Stimulated activated CD8-positive, alpha-beta memory T cell treated with anti-CD3 and anti-CD28 coated beads, Interleukin-2, amount 100 ng/mL, for 48 hours (primary cell): ENCODE data around the gene CELSR1.

Experiments
- DNase-seq, 2 donors: peaks; one replicate each; pipeline ENCODE4 v3.0.0-alpha.2; 2020; ENCODE audit warnings: low read depth in 2 of 2

CELSR1 gene

DNA sequence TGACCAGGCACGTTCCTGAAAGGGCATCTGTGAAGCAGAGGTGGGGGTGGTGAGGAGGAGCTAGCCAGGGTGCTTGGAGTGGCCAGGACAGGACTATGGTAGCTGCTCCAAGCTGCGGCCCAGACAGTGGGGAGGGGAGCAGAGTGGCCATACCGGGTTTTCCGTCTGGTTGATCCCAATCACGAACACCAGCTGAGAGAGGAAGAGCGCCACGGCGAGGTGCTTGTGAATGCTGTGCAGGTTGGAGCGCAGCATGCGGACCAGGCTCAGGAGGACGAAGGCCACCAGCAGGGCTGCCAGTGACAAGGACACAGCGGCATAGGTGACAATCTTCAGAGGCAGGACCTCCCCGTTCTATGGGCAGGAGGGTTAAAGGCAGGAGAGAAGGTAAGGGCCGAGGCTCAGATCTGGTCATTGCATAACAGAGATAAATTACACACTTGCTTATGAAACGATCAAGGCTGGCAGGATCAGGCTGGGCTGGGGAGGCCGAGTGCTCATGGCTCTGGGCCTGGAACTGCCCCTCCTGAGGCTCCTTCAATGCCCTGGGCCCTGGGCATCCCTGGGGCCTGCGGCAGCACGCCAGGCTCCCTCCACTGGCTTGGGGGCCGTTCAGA lies 160.4 kb downstream of the CELSR1 start:
- DNase-seq: no peak

DNA sequence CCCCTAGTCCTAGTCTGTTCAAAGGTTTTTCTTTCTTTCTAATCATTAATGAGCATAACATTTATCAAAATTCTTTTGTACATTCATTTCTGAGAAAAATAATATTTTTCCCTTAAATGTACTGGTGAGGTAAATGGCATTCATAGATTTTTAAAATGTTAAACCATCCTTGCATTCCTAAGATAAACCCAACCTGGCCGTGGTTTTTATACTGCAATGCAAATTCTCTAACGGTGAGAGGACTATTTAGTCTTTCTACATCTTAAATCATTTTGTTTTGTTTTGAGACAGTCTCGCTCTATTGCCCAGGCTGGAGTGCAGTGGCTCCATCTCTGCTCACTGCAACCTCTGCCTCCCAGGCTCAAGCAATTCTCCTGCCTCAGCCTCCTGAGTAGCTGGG lies 161.3 kb downstream of the CELSR1 start:
- no peak for DNase-seq

DNA sequence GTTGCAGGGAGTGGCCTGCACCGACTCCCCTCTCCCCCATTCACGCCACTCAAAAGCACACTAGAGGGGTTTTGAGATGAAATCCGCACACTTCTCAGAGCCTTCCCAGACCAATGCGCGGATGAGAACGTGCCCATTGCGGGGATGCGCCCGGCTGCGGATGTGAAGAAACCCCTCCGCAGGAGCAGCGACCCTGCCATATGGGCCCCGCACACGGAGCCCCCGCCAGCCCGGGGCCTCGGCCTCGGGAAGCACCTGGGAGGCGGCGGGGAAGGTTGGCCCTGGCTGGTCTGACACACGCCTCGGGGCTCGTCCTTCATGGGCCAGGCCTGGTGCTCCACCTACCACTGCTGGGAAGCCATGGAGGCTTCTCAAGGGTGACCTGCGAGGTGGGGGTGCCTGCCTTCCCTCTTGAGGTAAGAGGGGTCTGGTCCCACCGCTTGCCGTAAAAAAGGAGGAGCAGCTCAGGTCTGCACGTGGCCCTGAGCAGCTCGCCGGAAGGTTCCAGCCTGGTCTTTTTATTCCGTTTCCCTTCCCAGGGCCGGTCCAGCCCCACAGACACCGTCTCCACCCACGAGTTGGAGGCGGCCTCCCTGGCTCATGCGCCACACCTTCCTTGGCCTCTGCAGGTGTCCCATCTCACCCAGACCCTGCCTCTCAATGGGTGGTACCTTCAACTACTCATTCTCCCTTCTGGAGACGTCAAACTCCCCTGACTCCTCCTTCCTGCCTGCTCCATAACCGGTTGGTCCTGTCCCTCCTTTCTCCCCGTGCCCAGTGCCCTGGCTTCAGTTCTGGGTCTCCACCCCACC lies 162.6 kb downstream of the CELSR1 start:
- DNase-seq: no peak

DNA sequence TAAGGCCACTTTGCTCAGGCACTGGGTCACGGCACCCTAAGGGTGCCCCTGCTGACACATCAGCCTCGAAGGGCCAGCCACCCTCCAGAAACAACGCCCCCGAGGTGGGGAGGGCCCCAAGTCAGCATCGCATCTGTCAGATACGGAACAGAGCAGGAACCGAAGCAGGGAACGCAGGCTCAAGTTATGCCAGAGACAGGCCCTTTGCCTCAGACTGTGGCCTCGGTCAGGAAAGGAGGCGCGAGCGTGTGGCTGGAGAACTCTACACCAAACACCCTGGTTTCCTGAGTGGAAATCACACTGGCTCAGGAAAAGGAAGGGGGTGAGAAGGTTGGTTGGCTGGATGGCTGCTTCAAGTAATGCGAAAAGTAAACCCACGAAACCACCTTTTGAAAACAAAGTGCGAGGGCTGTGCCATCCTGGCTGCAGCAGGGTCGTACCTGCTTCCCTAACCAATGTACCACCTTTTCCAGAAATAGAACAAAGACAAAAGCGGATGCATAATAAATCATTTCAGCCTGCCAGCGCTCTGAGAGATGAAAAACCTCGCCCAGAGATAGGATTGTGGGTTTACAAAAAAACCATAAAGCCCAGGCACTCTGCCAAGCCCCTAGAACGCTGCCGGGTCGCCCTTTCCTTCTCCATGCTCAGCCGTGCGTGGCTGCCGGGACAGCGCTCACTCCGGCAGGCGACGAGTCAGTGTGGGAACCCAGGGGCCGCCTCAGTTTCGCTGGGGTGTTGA lies 163.3 kb downstream of the CELSR1 start:
- DNase-seq: peak; percentile 8 to 24

DNA sequence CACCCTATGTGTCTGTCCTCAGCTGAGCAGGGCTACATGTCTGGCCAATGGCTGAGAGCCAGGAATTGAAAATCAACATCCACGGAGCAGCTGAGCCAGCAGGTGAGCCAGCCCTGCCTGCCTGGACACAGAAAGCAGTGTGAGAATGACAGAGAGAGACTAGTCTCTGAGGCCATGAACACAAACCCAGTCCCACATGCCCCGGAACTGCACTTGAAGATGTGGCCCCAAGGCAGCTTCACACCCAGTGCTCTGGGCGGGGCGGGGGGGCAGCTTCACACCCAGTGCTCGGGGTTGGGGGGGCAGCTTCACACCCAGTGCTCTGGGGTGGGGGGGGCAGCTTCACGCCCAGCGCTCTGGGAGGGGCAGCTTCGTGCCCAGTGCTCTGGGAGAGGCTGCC lies 164.3 kb downstream of the CELSR1 start:
- DNase-seq: no peak

DNA sequence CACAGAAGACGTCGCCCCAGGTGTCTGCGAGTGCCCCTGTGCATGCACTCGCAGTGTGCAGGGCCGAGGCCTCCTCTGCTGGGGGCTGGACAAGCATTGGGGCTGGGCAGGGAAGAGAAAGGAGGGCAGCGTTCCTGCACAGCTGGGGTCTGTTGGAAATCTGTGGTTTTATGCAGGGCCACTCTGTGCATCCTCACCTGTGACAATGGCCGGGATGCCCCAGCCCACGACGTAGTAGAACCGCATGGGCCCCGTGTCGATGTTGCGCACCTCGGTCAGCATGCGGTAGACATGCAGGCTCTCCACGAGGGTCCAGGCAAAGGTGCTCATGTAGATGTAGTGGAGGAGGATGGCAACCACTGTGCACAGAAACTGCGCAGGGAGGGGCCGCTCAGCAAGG lies 164.7 kb downstream of the CELSR1 start:
- no peak for DNase-seq

DNA sequence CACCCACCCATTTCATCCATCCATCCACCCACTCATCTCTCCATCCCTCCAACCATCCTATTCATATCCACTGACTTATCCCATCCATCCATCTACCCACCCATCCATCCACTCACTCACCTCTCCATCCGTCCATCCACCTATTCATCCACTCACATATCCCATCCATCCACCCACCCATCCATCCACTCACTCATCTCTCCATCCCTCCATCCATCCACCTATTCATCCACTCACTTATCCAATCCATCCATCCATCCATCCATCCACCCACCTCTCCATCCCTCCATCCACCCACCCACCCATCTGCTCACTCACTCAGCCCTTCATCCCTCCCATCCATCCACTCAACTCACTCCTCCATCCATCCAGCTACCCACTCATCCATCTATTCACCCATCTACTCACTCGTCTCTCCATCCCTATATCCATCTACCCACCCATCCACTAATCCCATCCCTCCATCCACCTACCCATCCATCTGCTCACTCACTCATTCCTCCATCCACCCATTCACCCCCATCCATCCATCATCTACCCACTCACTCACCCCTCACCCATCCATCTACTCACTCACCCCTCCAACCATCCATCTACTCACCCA lies 165.7 kb downstream of the CELSR1 start:
- DNase-seq: no peak

DNA sequence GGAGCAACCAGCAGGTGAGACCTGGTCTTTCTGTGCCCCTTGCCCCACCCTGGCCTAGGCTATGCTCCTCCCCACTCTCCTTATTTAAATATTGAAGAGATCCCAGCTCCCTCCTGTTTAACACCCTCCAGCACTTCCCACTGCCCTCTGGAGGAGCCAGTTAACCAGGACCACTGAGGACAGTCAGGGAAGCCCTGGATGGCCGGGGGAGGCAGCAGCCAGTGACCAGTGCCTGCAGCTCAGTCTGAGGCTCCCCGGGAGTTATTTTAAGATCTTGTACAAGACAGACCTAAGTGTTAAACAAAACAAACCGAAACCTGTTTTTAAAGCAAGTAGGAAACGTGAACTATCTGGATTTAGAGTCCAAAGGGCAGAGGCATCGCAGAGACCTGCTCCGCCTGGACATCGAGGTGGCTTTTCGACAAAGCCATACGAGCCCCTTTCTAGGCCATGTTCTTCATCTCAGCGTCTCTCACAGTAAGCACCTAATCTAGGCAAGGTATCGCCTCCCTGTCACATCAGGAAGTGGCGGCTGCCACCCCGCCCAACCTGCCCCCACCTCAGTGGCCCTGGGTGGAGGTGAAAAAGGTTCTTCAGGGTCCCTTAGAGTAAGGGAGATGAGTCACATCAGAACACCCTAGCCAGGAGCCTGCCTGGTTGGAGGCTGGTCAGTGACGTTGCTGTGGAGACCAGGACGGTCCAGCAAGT lies 166.7 kb downstream of the CELSR1 start:
- DNase-seq: no peak

DNA sequence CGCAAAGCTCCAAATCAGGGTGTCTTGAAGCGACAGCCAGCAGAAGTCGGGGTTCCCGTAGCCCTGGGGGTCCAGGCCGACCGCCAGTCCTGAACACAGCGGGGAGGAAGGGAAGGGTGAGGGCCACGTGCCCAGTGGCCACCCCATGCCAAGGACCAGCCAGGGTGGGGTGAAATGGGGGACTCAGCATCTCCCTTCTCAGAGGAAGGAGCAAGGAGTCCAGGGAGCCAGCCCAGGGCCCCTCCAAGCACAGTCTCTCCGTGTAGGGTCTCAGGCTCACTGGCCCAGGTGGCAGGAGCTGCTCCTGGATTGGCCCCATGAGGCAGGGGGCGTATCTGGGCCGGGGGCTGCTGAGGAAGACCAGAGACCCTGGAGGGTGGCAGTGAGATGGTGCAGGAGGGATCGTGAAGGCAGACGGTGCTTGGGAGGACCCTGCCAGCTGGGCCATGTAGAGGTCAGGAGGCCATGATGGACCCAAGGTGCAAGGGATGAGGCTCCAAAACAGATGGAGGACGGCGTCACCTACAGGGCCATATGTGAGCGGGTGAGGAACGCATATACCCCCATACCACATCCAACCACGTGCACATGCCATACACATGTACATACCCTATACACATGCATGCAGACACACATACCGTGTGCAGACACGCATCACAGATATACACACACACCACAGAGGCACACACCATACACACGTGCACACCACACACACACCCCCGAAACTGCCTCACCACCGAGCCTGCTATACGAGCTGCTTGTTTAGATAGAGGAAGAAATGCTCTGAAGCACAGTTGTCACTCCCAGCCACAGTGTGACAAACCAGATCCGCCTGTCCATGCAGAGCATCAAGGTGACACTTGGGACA lies 167.5 kb downstream of the CELSR1 start:
- DNase-seq: no peak

DNA sequence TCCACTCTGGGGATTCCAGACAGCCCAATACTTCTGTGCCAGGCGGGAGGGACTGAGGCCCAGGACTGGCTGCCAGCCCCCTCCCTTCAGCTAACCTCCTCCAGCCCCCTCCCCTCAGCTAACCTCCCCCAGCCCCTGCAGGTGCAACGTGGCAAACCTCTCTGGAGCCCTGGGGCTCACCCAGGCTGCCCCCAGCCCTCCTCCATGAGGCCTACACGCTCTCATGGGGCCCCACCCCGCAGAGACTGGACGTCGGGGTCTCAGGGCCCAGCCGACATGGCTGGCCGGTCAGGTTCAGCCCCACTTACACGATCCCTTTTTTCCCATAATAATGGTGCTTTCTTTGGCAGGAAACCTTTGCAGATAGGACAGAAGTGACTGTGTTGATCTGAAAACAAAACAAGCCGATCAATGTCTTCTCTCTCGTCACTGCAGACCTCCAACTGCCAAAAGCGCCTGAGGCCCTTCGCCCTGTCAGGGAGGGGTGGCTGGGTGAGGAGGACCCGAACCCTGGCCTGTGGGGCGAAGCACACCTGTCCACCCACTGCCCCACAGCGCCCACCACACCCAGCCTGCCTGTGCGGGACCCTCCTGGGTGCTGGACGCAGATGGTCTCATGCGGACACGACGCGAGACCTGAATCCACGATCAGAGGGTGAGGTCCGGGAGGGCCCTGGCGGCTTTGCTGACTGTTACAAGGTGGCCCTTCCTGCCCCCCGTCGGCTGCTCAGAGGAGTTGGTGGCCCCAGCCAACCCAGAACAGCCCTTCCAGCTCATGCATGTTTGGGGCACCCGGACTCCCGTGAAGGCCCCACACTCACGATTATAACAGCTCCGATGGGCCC lies 168.3 kb downstream of the CELSR1 start:
- DNase-seq: no peak

DNA sequence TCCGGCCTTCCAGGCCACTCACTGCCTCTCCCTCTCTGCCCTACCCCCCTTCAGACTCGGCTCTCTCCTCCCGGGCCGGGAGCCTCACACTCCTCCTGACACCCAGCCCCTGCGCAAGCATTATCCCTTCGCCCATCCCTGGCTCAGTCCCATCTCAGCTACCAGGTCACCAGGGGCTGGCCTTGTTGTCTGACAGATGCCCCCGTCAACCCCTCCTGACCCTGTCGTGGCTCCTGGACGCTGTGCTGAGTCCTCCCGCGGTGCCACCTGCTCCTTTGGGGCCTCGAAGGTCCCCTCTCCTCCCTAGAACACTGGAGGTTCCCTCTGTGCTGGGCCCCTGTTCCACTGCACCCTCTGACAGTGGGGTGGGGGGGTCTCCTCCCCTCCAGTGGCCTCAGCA lies 169.0 kb downstream of the CELSR1 start:
- no peak for DNase-seq

DNA sequence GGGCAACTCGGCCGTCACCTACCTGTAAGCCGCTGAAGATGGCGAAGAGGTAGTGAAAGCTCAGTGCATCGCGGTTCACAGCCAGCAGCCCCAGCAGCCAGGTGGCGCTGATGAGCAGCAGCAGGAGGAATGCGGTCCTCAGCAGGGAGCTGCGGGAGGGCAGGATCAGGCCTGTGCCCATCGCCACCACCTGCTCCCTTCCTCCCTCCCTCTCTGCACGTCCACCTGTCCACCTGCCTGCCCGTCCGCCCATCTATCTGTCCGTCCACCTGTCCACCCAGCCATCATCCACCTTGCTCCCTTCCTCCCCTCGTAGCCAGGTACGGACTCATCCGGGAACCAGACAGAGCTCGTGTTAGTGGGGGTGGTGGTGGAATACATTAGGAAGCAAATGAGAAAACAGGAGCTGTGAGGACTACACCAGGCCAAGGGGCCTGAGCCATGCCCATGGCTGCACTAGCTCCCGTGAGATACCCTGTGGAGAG lies 169.7 kb downstream of the CELSR1 start:
- peak; percentile 60 to 62 for DNase-seq

DNA sequence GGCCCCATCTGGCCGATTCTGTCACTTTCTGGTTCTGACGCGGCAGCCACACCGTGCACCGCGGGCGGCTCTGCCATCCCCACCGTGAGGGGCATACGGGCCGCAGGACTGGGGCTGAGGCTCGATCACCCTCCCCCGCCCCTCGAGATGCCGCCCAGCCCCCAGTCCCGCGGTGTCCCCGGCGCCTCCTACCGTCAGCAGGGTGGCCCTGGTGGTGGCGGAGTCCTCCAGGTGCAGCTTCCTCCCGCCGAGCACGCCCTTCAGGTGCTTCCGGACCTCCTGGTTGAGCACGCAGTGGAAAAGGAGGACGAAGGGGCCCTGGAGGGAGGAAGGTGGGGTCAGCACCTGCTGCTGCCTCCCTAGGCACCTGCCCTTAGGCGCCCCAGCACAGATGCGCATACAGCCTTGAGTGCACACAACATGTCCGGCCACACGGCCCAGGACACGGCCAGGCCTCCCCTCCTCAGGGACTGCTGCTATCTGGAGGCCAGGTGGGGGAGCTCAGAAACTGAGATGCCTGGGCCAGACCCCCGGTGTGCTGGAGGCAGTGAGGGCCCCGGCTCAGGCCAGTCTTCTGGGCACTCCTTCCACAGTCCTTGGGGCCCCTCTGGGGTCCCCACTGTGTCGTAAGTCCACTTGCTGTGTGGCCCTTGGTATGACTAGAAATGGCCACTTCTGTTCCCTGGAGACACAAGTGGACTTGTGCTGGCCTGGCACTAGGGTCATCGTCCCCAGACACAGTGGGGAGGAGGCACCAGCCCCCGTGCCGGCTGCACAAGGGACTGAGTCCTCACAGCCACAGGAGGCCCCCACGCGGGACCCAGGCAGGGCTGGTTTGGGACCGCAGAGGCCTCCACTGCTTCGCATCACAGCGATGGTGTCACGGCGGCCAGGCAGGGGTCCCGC lies 170.4 kb downstream of the CELSR1 start:
- DNase-seq: no peak

DNA sequence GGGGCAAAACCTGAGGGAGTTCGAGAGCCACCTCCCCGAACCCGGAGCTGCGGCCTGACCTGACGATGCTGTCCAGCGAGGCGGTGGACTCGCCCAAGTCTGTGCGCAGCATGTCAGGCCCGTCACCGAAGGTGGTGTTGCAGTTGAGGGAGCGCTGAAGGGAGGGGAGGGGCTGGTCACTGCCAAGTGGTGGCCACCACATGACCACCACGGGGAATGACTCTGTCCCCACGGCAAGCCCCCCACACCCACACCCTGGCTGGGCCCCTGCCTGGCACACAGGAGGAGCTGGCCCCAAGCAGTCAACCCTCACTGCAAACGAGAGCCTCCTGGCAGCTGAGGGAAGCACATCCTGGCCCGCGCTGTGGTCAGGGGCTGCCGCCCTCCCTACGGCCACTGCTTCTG lies 171.1 kb downstream of the CELSR1 start:
- no peak for DNase-seq

DNA sequence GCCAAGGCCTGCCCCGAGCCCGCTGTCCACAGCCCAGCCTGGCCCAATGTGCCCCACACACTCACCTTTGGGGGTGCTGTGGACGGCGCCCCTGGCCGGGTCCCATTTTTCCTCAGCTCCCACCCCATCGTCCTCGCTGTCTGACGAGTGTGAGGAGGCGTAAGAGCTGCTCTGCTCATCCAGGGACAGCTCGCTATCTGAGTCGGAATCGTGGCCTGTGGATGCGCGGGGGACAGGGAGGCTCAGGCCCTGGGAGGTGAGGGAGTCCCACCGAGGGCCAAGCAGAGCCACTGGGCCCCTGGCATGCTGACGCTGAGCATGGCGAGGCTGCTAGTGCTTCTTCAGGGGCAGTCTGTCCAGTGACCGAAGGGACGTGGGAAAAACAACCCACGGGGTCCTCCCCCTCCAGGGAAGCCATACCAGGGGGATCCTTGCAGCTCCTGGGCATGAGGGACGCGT lies 172.2 kb downstream of the CELSR1 start:
- no peak for DNase-seq

DNA sequence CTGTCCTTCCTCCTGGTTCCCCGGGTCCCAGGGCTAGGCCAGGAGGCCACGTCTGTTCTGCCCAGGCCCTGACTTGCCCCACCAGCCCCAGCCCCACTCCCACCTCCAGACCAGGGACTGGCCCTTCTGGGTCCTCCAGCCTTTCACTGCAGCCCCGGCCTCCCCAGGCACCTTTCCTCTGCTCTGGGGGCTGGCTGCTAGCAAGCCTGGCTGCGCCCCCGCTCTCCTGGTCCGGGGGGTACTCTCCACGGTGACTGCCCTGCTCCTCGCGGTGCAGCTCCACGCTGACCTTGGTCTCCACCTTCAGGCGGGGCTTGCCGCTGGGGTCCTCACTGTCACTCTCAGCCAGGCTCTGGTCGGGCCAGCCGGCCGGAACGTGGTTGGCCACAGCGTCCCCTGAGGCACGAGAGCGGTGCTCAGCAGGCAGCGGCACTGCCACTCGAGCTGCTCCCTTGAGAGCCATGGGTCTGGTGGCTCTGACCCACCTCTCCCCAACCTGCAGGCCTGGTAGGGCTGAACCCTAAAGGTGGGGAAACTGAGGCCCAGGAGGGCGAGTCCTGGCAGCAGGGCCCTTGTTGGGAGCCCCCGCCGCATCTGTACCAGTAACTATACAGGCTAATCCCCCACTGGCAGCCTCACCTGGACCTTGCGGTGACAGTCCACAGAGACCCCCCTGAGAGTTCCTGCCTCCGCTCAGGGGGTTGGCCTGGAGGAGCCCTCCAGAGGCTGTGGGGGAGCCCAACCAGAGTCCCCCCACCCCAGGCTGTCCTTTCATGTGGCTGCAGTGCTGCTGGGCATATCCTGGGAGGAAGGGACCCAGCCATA lies 172.9 kb downstream of the CELSR1 start:
- DNase-seq: no peak

DNA sequence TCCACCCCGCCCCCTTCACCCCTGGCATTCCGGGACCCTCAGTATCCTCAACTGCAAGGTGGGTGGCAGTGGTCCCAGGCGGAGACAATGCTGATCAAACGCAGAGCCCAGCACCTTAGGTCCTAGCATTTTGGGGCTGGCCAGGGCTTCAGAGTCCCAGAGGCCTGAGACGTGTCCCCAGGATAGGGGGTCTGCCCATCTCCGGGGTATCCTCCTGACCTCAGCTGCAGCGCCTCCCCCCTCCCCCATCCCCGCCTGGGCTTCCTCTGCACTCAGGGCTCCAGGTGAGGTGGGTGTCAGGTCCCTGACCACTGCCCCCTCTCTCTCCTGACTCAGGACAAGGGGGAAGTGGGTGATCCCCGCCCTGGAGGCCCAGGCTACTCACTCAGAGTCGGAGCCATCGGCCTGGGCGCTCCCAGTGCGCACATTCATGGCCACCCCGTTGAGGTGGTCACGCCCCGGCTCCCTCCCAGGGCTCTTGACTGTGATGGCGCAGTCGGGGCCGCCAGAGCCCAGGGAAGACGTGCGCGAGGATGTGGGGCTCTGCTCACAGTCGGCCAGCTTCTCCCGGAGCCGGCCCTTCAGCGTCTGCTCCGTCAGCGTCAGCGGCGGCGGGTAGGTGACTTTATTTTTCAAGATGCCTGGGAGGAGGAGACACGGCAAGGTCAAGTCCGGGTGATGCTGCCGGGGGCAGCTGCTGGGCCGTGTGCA lies 173.7 kb downstream of the CELSR1 start:
- no peak for DNase-seq
